Caco-2 (cell line): ENCODE data around the gene GLI1. TPM values are rescaled to one million over a fixed set of nuclear protein-coding genes. Genes with fewer than 3 reads are reported as not detected.
"Not testable (repeated sequence)": the region's sequence is repeated elsewhere in the genome, so short reads cannot be mapped to it uniquely, and the experiment has no call there.

Source experiments
- BruUV-seq: library from RNA; stranded (reverse); fragments of 400-500 nt; replicated peaks from 2 replicates; lab custom pipeline; 2021; lab: Mats Ljungman, UMichigan
- CTCF ChIA-PET: fragments of 300-600 bp; sonication (Branson Sonifier 250); formaldehyde crosslinking; loops from one replicate; lab custom pipeline; 2022; ENCODE audit warnings: antibody characterized with exemption; lab: Charles Lee
- POLR2A ChIA-PET: fragments of 300-600 bp; sonication (Branson Sonifier 250); formaldehyde crosslinking; loops from one replicate; lab custom pipeline; 2022; ENCODE audit warnings: antibody characterized with exemption; lab: Charles Lee
- DNase-seq, 2 experiments: peaks; one replicate each; pipeline versions ENCODE4 v3.0.0 to v3.0.0-alpha.2; 2020 to 2022
- H3K27me3 ChIP-seq: replicated peaks from 2 replicates; pipeline ENCODE4 v1.6.0; 2011; ENCODE audit warnings: low read length; ENCODE audit not compliant: control insufficient read depth, insufficient read depth
- H3K36me3 ChIP-seq: 2 replicates; pipeline ENCODE4 v1.5.1; 2011; ENCODE audit warnings: low read length; ENCODE audit not compliant: control insufficient read depth, insufficient read depth
- H3K4me1 ChIP-seq: fragments of 250-450 bp; sonication (Bioruptor Pico); 2 replicates; pipeline ENCODE4 v1.5.1; 2020; ENCODE audit warnings: mild to moderate bottlenecking
- H3K4me3 ChIP-seq: 2 replicates; pipeline ENCODE4 v1.5.1; 2011; ENCODE audit warnings: low read depth, mild to moderate bottlenecking, control low read depth, low read length
- H3K9me3 ChIP-seq: fragments of 250-450 bp; sonication (Bioruptor Pico); 2 replicates; pipeline ENCODE4 v1.5.1; 2020; ENCODE audit warnings: mild to moderate bottlenecking, moderate library complexity
- H3K27ac Mint-ChIP-seq: one replicate; pipeline ENCODE4 v1.8.0; 2022; ENCODE audit warnings: mixed read lengths; ENCODE audit not compliant: unreplicated experiment
- H3K27me3 Mint-ChIP-seq: one replicate; pipeline ENCODE4 v1.8.0; 2022; ENCODE audit warnings: mixed read lengths; ENCODE audit not compliant: insufficient read depth, unreplicated experiment
- H3K36me3 Mint-ChIP-seq: one replicate; pipeline ENCODE4 v1.8.0; 2022; ENCODE audit warnings: mild to moderate bottlenecking, mixed read lengths; ENCODE audit not compliant: insufficient read depth, unreplicated experiment
- H3K4me1 Mint-ChIP-seq: one replicate; pipeline ENCODE4 v1.8.0; 2022; ENCODE audit warnings: low read depth, mixed read lengths; ENCODE audit not compliant: unreplicated experiment
- H3K4me3 Mint-ChIP-seq: one replicate; pipeline ENCODE4 v1.8.0; 2022; ENCODE audit warnings: mild to moderate bottlenecking, moderate library complexity, mixed read lengths; ENCODE audit not compliant: unreplicated experiment
- H3K9me3 Mint-ChIP-seq: one replicate; pipeline ENCODE4 v1.8.0; 2022; ENCODE audit warnings: mixed read lengths; ENCODE audit not compliant: unreplicated experiment
- intact Hi-C: fragments of 100-400 bp; cut with micrococcal nuclease; formaldehyde crosslinking; loops from one replicate; pipeline ENCODE4 v1.10.0; 2022; ENCODE audit not compliant: unreplicated experiment
- total RNA-seq: library from RNA; stranded (reverse); gene quantifications from 2 replicates; pipeline ENCODE4 v1.2.3, GENCODE V29; 2022
- TF ChIP-seq, protein P1 (sequence below), 2 experiments: fragments of 200-600 bp in 1 of 2; IDR thresholded peaks; 1 replicate in 1 of 2; 2 replicates in 1 of 2; pipeline versions ENCODE4 v1.5.1 to v1.8.0; 2011 to 2022; ENCODE audit warnings: antibody characterized with exemption in 1 of 2, control low read depth in 1 of 2, inconsistent platforms in 1 of 2, low read depth in 1 of 2, low read length in 1 of 2, mild to moderate bottlenecking in 1 of 2, moderate library complexity in 1 of 2; ENCODE audit not compliant: insufficient read depth in 1 of 2, severe bottlenecking in 1 of 2, unreplicated experiment in 1 of 2

The GLI1 gene
- total RNA-seq, 1 experiment from 2014 or later: 0.48 TPM

DNA sequence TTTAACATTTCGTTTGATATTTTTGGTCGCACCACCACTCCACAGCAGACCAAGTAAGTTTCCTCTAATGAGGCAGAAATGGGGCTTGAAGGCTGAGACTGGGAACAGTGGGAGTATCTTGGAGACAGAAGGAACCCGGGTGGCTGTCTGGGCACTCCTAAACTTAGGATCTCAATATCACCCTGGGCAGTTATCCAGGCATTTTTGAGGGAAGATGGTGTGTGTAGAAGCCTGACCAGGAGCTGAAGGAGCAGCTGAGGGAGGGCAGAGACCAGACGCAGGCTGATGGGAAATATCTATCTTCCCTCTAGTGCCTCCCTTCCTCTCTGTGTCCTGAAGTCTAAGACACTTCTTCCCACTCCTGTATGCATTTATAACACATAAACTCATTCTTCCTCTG, 39.0 kb downstream of the GLI1 start:
- H3K27me3 ChIP-seq: no peaks in the 10 kb centered on the region
- Mint-ChIP-seq H3K4me1 (peaks cover 10% of the 10 kb centered on the region), H3K27ac (peak overlapping the region; percentile 39), H3K4me3 (no peak overlapping the region), H3K36me3 (peaks cover 93% of the 10 kb centered on the region), H3K27me3 (no peaks in the 10 kb centered on the region), H3K9me3 (peaks cover 6% of the 10 kb centered on the region)
- TF ChIP-seq, protein P1, sequence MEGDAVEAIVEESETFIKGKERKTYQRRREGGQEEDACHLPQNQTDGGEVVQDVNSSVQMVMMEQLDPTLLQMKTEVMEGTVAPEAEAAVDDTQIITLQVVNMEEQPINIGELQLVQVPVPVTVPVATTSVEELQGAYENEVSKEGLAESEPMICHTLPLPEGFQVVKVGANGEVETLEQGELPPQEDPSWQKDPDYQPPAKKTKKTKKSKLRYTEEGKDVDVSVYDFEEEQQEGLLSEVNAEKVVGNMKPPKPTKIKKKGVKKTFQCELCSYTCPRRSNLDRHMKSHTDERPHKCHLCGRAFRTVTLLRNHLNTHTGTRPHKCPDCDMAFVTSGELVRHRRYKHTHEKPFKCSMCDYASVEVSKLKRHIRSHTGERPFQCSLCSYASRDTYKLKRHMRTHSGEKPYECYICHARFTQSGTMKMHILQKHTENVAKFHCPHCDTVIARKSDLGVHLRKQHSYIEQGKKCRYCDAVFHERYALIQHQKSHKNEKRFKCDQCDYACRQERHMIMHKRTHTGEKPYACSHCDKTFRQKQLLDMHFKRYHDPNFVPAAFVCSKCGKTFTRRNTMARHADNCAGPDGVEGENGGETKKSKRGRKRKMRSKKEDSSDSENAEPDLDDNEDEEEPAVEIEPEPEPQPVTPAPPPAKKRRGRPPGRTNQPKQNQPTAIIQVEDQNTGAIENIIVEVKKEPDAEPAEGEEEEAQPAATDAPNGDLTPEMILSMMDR (IDR thresholded peaks at IDR 0.05; ENCODE audit: insufficient read depth in 1 of 2, low read depth in 1 of 2, low read length in 1 of 2, severe bottlenecking in 1 of 2, unreplicated experiment in 1 of 2): no peak
- no peaks in the 10 kb centered on the region for H3K9me3 ChIP-seq
- intact Hi-C loops: no loop called here
- ChIA-PET CTCF (interaction anchor here (0.5 kb wide), 1 partner anchor 285 kb away, joined by 4 read pairs; no protein-coding TSS in a partner anchor), POLR2A (interaction anchor here (0.7 kb wide), 1 partner anchor 38 kb away, joined by 5 read pairs; no protein-coding TSS in a partner anchor)
- no TSS peak for BruUV-seq
- no peak for DNase-seq
- H3K4me3 ChIP-seq: no peak overlapping the region
- no peaks in the 10 kb centered on the region for H3K4me1 ChIP-seq
- H3K36me3 ChIP-seq: peaks cover 4% of the 10 kb centered on the region; the same call in 1 of the 2 replicates

DNA sequence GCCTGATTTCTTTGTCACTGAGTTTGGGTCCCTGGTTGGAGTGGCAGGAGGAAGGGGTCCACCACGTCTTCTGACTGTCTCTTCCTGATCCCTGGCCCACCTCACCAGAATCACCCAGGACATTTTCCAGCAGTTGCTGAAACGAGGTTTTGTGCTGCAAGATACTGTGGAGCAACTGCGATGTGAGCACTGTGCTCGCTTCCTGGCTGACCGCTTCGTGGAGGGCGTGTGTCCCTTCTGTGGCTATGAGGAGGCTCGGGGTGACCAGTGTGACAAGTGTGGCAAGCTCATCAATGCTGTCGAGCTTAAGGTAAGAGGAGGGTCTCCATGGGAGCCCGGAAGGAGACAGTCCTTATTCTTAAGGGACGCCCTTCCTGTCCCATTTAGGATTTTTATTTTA, 40.6 kb downstream of the GLI1 start:
- CTCF ChIA-PET: no interaction called here
- no TSS peak for BruUV-seq

DNA sequence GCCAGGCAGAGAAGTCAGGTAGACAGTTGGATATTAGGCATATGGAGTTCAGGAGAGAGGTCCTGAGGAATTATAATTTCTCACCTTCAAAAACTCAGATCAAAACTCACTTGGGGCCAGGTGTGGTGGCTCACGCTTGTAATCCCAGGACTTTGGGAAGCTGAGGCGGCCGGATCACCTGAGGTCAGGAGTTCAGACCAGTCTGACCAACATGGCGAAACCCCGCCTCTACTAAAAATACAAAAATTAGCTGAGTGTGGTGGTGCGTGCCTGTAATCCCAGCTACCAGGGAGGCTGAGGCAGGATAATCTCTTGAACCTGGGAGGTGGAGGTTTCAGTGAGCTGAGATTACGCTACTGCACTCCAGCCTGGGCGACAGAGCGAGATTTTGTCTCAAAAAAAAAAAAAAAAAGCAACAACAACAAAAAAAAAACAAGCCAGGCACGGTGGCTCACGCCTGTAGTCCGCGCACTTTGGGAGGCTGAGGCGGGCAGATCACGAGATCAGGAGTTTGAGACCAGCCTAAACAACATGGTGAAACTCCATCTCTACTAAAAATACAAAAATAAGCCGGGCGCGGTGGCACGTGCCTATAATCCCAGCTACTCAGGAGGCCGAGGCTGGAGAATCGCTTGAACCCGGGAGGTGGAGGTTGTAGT, 42.9 kb downstream of the GLI1 start:
- not testable (repeated sequence) for H3K9me3 Mint-ChIP-seq

More for the DNA sequence above, 40.6 kb downstream of the GLI1 start:
- Mint-ChIP-seq H3K27ac (no peak overlapping the region), H3K9me3 (peaks cover 6% of the 10 kb centered on the region), H3K36me3 (peaks cover 100% of the 10 kb centered on the region), H3K4me3 (no peak overlapping the region), H3K27me3 (no peaks in the 10 kb centered on the region), H3K4me1 (peaks cover 15% of the 10 kb centered on the region)
- Histone ChIP-seq H3K4me3 (no peak overlapping the region), H3K36me3 (peaks cover 4% of the 10 kb centered on the region; the same call in 1 of the 2 replicates), H3K4me1 (no peaks in the 10 kb centered on the region), H3K27me3 (no peaks in the 10 kb centered on the region), H3K9me3 (no peaks in the 10 kb centered on the region)
- DNase-seq: no peak
- TF ChIP-seq, protein P1 (IDR thresholded peaks at IDR 0.05; ENCODE audit: insufficient read depth in 1 of 2, low read depth in 1 of 2, low read length in 1 of 2, severe bottlenecking in 1 of 2, unreplicated experiment in 1 of 2): no peak
- intact Hi-C loops: no loop called here
- POLR2A ChIA-PET: interaction anchor here (0.5 kb wide), 1 partner anchor 14 kb away, joined by 3 read pairs; no protein-coding TSS in a partner anchor

DNA sequence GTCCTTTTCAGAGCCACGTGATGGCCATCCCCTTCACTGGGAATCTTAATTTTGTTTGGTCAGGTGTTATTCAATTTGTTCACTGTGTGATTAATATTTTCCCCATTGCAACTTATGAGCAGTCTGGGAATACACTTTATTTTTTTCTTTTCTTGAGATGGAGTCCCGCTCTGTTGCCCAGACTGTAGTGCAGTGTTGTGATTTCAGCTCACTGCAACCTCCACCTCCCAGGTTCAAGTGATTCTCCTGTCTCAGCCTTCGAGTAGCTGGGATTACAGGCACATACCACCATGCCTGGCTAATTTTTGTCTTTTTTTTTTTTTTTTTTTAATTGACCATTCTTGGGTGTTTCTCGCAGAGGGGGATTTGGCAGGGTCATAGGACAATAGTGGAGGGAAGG, 47.0 kb downstream of the GLI1 start:
- not testable (repeated sequence) for H3K4me3 Mint-ChIP-seq

More for the DNA sequence above, 42.9 kb downstream of the GLI1 start:
- BruUV-seq, H3K27me3 Mint-ChIP-seq, H3K36me3 ChIP-seq, POLR2A ChIA-PET, H3K27me3 ChIP-seq, H3K9me3 ChIP-seq, CTCF ChIA-PET, DNase-seq, H3K4me1 Mint-ChIP-seq, intact Hi-C loops, H3K27ac Mint-ChIP-seq, H3K4me3 Mint-ChIP-seq, H3K4me3 ChIP-seq, H3K4me1 ChIP-seq: not testable (repeated sequence)
- H3K36me3 Mint-ChIP-seq: peaks cover 93% of the 10 kb centered on the region

DNA sequence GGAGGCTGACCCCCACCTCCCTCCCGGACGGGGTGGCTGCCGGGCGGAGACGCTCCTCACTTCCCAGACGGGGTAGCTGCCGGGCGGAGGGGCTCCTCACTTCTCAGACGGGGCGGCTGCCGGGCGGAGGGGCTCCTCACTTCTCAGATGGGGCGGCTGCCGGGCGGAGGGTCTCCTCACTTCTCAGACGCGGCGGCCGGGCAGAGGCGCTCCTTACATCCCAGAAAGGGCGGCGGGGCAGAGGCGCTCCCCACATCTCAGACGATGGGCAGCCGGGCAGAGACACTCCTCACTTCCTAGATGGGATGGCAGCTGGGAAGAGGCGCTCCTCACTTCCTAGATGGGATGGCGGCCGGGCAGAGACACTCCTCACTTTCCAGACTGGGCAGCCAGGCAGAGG, 48.2 kb downstream of the GLI1 start:
- BruUV-seq, intact Hi-C loops, H3K27me3 Mint-ChIP-seq, DNase-seq, H3K4me3 ChIP-seq, H3K27ac Mint-ChIP-seq, H3K4me3 Mint-ChIP-seq, H3K4me1 ChIP-seq, H3K9me3 Mint-ChIP-seq, POLR2A ChIA-PET, H3K4me1 Mint-ChIP-seq, H3K27me3 ChIP-seq, CTCF ChIA-PET, H3K36me3 ChIP-seq, H3K9me3 ChIP-seq: not testable (repeated sequence)
- H3K36me3 Mint-ChIP-seq: peaks cover 91% of the 10 kb centered on the region

More for the DNA sequence above, 47.0 kb downstream of the GLI1 start:
- DNase-seq, POLR2A ChIA-PET, H3K4me1 ChIP-seq, H3K27me3 ChIP-seq, H3K27ac Mint-ChIP-seq, H3K9me3 Mint-ChIP-seq, H3K4me3 ChIP-seq, intact Hi-C loops, BruUV-seq, H3K27me3 Mint-ChIP-seq, H3K36me3 ChIP-seq, H3K9me3 ChIP-seq, H3K4me1 Mint-ChIP-seq, CTCF ChIA-PET: not testable (repeated sequence)
- H3K36me3 Mint-ChIP-seq: peaks cover 91% of the 10 kb centered on the region
